ENCODE measurements around the gene BECN2.

BECN2 gene

GRCh38 chr1:241957692-241958494, at the start of gene BECN2:
TSS of gene BECN2 (plus strand) at chr1:241957767. CDS start at chr1:241957767, 0 bp downstream.
- DNase-seq = no peak

- no peak for DNase-seq
These were observed 41.4 kb upstream of the BECN2 start for GRCh38 chr1:241916196-241916595.

- DNase-seq = no peak
These were observed 40.1 kb upstream of the BECN2 start for GRCh38 chr1:241917487-241917886.

GRCh38 chr1:241918879-241919278, 38.7 kb upstream of the BECN2 start:
- DNase-seq = no peak

- no peak for DNase-seq
These were observed 33.3 kb upstream of the BECN2 start for GRCh38 chr1:241924080-241924808.

GRCh38 chr1:241926141-241926540, 31.4 kb upstream of the BECN2 start:
- no peak for DNase-seq

GRCh38 chr1:241927321-241927720, 30.2 kb upstream of the BECN2 start:
- DNase-seq = no peak

- no peak for DNase-seq
These were observed 24.7 kb upstream of the BECN2 start for GRCh38 chr1:241932845-241933244.

- DNase-seq = peak in 39 of 58 donors; percentile 0 to 63 (median 14)
These were observed 23.2 kb upstream of the BECN2 start for GRCh38 chr1:241934201-241934848.

- DNase-seq = peak in 11 of 58 donors; percentile 2 to 41 (median 4)
These were observed 22.7 kb upstream of the BECN2 start for GRCh38 chr1:241934866-241935265.

- no peak for DNase-seq
These were observed 17.8 kb upstream of the BECN2 start for GRCh38 chr1:241939798-241940197.

- no peak for DNase-seq
These were observed 14.8 kb upstream of the BECN2 start for GRCh38 chr1:241942738-241943137.

- no peak for DNase-seq
These were observed 13.3 kb upstream of the BECN2 start for GRCh38 chr1:241944300-241944699.

- no peak for DNase-seq
These were observed 10.2 kb upstream of the BECN2 start for GRCh38 chr1:241947354-241947753.

GRCh38 chr1:241950390-241950789, 7.2 kb upstream of the BECN2 start:
- no peak for DNase-seq

- no peak for DNase-seq
These were observed 4.6 kb downstream of the BECN2 start for GRCh38 chr1:241962153-241962552.

GRCh38 chr1:241963722-241964121, 6.2 kb downstream of the BECN2 start:
- DNase-seq = no peak

GRCh38 chr1:241964550-241965282, 7.1 kb downstream of the BECN2 start:
- DNase-seq = no peak

GRCh38 chr1:241968611-241969010, 11.0 kb downstream of the BECN2 start:
- DNase-seq = no peak

- peak in 12 of 58 donors; percentile 2 to 32 (median 12) for DNase-seq
These were observed 15.3 kb downstream of the BECN2 start for GRCh38 chr1:241972703-241973369.

- no peak for DNase-seq
These were observed 18.7 kb downstream of the BECN2 start for GRCh38 chr1:241976229-241976628.
